Activated T-cell treated with anti-CD3 and anti-CD28 coated beads for 48 hours (primary cell): ENCODE measurements around the gene FRMPD2.
"Not testable (repeated sequence)": the region's sequence is repeated elsewhere in the genome, so short reads cannot be mapped to it uniquely, and the experiment has no call there.

Experiments
- DNase-seq: peaks from one replicate; pipeline ENCODE4 v3.0.0-alpha.2; 2020; ENCODE audit warnings: low read depth

FRMPD2 gene

GRCh38 chr10:48233559-48234005 lies 40.9 kb downstream of the FRMPD2 start:
- no peak for DNase-seq

DNA sequence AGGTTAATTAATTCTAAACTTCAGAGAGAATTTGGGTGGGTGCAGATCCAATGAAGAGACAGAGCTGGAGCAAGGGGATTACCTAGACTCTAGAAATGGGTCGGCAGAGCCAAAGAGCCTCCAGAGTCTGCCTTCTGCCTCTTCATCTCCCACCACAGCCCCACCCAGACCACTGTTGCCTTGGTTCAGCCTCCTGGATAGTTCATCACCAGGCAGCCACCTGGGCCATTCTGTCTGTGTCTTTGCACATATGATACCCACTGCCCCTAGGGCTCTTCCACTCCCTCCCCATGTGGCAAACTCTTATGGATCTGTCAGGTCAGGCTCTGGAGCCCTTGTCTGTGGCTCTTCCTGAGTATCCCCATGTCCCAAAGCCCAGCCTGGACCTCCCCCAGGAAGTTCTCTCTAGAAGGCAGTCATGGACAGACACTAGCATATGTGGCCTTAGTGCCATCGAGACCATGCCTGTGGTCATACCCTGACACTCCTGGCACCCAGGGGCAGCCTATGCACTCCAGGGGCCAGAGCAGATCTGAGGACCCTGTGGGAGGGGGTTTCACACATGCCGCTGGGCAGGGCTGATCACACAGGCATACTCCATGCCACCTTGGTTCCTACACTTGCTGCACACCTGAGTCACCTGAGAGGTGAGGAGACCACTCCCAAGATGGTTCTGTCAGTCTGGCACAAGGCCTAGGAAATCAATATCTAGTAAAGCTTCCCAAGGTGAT lies 41.6 kb downstream of the FRMPD2 start:
- DNase-seq: no peak

- DNase-seq: no peak
Observed at GRCh38 chr10:48231699-48232315, 42.7 kb downstream of the FRMPD2 start.

GRCh38 chr10:48231178-48231577 lies 43.3 kb downstream of the FRMPD2 start:
- no peak for DNase-seq

DNA sequence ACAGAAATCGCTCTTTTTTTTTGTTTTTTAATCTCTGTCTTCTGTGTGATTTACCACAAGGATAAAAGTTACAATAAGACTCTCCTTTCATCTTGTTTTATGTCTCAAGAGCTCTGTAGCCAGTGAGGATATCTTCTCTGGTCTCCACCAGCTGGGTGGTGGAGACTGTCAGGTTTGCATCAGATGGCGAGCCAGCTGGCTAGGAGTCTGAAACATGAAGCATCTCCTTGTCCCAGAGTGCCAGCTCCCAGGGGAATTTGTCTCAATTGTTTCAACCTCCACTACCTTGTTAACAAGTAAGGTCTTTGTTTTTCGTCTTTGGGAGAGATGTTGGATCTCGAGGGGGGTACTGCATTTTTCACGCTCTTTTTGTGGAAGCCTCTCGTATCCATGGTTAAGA lies 47.3 kb downstream of the FRMPD2 start:
- DNase-seq: no peak

DNA sequence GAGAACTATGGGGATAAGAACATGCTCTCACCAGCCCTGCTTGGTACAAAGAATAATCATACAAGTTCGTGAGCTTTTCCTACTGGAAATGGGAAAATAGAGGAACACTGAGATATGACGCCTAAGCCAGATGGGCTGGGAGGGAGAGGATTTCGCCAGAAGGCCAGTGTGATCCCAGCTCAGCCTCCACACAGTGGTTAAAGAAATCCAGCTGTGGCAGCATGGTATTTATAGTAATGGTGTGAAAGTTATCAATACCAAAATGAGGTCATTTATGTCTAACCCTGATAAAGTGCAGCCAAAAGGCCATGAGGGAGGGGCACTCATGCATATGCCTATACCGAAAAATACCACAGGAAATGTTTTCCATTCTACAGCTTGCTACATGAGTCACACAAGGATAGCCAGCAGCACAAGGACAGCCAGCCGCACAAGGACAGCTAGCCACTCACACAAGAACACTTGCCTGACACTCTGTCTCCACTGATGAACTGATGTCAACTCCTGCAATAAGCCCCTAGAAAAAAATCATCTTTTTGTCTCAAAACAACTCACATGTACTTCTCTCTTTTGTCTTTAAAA lies 49.4 kb downstream of the FRMPD2 start:
- no peak for DNase-seq

DNA sequence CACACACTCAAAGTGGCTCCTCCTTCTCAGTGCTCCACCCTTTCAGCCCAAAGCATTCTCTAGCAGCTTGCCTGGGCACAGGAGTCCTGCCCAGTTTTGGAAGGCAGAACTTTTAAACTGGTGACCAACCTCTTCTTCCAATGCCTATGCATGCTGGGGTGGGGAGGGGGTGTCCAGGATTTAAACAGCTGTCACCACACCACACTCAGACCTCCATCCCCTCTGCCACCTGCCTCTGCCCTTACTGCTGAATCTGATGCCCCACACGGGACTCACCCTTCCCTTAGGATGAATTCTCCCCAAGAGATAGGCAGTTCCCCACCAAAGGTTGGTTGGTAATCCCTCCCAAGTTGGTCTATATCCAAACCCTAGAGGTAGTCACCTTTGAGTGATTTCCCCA lies 50.2 kb downstream of the FRMPD2 start:
- DNase-seq: no peak

GRCh38 chr10:48221814-48222213 lies 52.7 kb downstream of the FRMPD2 start:
- no peak for DNase-seq

DNA sequence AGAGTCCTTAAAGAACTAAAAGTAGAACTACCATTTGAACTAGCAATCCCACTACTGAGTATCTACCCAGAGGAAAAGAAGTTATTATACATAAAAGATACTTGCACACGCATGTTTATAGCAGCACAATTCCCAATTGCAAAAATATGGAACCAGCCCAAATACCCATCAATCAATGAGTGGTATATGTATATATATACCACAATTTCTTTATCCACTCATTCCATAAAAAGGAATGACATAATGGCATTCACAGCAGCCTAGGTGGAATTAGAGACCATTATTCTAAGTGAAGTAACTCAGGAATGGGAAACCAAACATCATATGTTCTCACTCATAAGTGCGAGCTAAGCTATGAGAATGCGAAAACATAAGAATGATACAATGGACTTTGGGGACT lies 53.5 kb downstream of the FRMPD2 start:
- not testable (repeated sequence) for DNase-seq

- DNase-seq: no peak
Observed at GRCh38 chr10:48219194-48219593, 55.3 kb downstream of the FRMPD2 start.

- DNase-seq: no peak
Observed at GRCh38 chr10:48216744-48217143, 57.8 kb downstream of the FRMPD2 start.

- no peak for DNase-seq
Observed at GRCh38 chr10:48216204-48216505, 58.3 kb downstream of the FRMPD2 start.

DNA sequence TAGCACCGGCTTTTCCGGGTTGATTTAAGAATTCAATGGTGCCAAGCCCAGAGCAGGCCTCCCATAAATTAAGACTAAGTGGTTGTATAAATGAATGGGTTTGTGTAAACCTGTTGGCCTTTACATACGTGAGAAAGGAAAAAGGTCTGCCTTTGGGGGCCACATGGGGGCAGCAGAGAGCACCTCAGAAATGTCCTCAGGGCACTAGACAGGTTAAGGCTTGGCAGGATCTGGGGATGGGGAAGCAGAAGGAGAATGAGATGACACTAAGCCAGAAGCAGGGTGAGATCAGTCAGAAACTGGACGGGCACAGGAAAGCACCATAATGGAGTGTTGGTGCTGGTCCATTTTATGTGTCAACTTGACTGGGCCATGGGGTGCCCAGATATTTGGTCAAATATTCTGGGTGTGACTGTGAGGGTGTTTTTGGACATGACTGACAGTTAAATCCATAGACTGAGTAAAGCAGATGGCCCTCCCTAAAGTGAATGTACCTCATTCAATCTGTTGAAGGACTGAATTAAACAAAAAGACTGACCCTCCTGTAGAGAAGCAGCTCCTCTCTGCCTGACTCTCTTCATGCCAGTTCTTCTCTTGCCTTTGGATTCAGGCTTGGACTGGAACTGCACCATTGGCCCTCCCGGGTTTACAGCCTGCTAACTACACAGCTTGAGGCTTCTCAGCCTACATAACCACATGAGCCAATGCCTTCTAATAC lies 58.9 kb downstream of the FRMPD2 start:
- peak; percentile 41 for DNase-seq

- DNase-seq: no peak
Observed at GRCh38 chr10:48214716-48215485, 59.6 kb downstream of the FRMPD2 start.

DNA sequence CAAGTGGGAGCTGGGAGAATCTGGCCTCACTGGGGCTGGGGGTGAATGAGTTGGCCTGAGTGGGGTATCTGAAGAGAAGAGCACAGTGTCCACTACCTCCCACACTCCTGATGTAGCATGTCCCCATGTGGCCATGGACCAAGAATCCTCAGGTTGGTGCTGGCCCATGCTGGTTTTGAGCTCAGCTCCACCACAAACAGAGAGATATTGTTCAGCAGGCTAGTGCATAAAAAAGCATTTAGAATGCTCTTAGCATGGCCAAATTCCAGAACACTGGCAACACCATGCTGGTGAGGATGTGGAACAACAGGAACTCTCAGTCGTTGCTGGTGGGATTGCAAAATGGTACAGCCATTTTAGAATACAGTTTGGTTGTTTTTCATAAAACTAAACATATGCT lies 61.4 kb downstream of the FRMPD2 start:
- no peak for DNase-seq

DNA sequence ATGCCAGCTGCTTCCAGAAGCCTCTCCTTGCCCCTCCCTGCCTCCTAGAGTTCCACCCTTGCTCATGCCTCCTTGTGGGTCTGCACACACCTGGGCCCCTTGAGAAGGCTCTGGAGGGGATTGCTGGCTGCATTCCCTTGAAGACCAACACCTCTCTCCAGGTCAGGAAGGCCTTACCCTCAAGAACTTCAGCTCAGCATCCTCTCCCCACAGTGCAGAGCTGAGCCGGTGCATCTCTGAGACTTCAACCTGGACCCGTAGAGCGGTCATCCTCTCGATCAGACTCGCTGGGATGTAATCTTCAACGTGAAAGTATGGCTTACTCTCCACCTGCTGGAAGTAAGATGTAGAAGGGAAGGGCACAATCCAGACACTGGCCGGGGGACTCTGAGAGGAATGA lies 62.7 kb downstream of the FRMPD2 start:
- DNase-seq: no peak

- DNase-seq: no peak
Observed at GRCh38 chr10:48210966-48211365, 63.5 kb downstream of the FRMPD2 start.

GRCh38 chr10:48210391-48210790 lies 64.1 kb downstream of the FRMPD2 start:
- DNase-seq: no peak

- DNase-seq: no peak
Observed at GRCh38 chr10:48209241-48209640, 65.3 kb downstream of the FRMPD2 start.

DNA sequence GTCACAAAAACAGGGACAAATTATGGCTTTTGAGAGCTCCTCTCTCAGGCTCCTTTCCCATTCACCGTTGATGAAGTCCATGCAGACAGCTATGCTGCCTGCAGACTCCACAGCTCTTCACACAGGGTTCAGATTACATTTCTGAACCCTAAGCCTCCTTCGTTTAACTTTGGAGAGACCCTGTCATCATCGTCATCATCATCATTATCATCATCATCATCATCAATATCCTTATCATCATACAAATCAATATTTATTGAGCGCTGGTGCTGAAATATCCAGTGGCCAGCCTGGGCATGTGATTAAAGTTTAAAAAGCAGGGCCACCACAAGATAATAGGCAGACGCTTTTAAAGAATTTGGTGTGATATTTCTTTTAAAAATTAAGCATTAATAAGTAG lies 66.6 kb downstream of the FRMPD2 start:
- no peak for DNase-seq

GRCh38 chr10:48206482-48207250 lies 67.8 kb downstream of the FRMPD2 start:
- DNase-seq: no peak

DNA sequence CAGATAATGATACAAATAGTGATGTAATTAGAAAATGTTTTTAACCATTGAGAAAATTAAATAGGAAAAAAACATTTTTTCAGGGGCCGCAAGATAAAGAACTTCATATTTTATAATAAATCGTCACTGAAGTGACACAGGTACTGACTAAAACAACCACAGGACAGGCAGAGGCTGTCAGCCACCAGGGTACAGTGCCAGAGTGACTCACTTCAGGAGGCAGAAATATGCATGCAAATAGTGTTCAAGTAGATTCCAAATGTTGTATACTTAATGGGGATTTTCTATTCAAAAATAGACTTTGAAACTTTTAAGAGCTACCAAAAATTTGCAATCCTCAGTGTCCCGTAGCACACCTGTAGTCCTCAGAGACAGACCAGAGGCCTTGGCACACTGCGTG lies 68.6 kb downstream of the FRMPD2 start:
- DNase-seq: no peak
